Spleen (tissue), 7 donors: ENCODE measurements around the gene CAPG.

Source experiments
- POLR2A ChIP-seq, 3 donors: fragments of 450-650 bp; IDR thresholded peaks; one replicate each; pipeline ENCODE4 v1.5.1; 2017; ENCODE audit warnings: antibody characterized with exemption in 3 of 3, mild to moderate bottlenecking in 1 of 3
- POLR2AphosphoS5 ChIP-seq, 3 donors: sonication (generic); formaldehyde crosslinking; IDR thresholded peaks; one replicate each; pipeline ENCODE4 v1.5.1; 2017; ENCODE audit warnings: antibody characterized with exemption in 3 of 3
- TF ChIP-seq, protein P1 (sequence below), 11 experiments: fragments of 200-600 bp in 7 of 11; fragments of 450-650 bp in 4 of 11; sonication (generic) in 4 of 11; IDR thresholded peaks in 8 of 11; conservative IDR thresholded peaks in 3 of 11; 1 replicate in 7 of 11; 2 replicates in 4 of 11; pipeline versions ENCODE4 v1.4.0 to v1.8.0; 2016 to 2021; ENCODE audit warnings: antibody characterized with exemption in 11 of 11, inconsistent platforms in 4 of 11, mild to moderate bottlenecking in 1 of 11
- donor health status: DM: no; HTN: no; CAD: no; lungs with moderate emphysema.
- donor health status: DM: no; HTN: no; CAD: no.
- donor health status: DM: no; HTN: no; CAD: no.

DNA sequence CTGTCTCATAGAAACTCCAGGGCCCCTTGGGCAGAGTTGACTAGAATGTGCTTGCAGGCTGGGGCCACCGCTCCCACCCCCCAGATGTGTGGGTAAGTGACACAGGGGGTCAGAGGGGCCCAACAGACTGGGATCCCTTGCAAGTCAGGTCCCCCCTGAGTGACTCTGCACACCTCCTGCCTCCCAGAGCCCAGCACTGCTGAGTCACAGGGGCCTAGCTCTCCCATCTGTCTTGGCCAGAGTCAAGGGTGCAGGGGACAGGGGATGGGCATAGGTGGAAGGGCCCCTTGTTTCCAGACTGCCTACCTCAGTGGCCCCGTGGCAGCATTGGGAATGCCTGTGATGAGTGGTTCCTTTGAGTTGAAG, 19.7 kb upstream of the CAPG start:
- TF ChIP-seq, protein P1, sequence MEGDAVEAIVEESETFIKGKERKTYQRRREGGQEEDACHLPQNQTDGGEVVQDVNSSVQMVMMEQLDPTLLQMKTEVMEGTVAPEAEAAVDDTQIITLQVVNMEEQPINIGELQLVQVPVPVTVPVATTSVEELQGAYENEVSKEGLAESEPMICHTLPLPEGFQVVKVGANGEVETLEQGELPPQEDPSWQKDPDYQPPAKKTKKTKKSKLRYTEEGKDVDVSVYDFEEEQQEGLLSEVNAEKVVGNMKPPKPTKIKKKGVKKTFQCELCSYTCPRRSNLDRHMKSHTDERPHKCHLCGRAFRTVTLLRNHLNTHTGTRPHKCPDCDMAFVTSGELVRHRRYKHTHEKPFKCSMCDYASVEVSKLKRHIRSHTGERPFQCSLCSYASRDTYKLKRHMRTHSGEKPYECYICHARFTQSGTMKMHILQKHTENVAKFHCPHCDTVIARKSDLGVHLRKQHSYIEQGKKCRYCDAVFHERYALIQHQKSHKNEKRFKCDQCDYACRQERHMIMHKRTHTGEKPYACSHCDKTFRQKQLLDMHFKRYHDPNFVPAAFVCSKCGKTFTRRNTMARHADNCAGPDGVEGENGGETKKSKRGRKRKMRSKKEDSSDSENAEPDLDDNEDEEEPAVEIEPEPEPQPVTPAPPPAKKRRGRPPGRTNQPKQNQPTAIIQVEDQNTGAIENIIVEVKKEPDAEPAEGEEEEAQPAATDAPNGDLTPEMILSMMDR (IDR thresholded peaks at IDR 0.05 in 8 of 11, conservative IDR thresholded peaks at IDR 0.05 in 3 of 11), result no peak
- no peak for TF ChIP-seq POLR2A (IDR thresholded peaks at IDR 0.05)
- TF ChIP-seq POLR2AphosphoS5 (IDR thresholded peaks at IDR 0.05), result no peak
